ENCODE measurements around the gene INS. TPM values are rescaled to one million over a fixed set of nuclear protein-coding genes. Genes with fewer than 3 reads are reported as not detected.
A peak's percentile ranks its signal among the peaks of the same experiment; 100 is the strongest.

The INS gene
- total RNA-seq, 2 donors from 2014 or later, result 1,947 to 16,276 TPM

- Histone ChIP-seq H3K9me3 (no peaks in the 10 kb centered on the region), H3K36me3 (replicated peaks in 1 of 2; ENCODE audit: insufficient read depth in 1 of 2, low read depth in 2 of 2) (no peaks in the 10 kb centered on the region), H3K4me3 (no peak overlapping the region), H3K4me1 (peaks cover 16% of the 10 kb centered on the region), H3K27ac (no peak overlapping the region), H3K27me3 (no peaks in the 10 kb centered on the region)
- 76 to 86% methylated on average over 14 of the region's 14 CpGs for WGBS, 2 donors
- intact Hi-C loops (cut with DNase I), result no loop called here
- ATAC-seq, result no peak
- no peak for DNase-seq
- TF ChIP-seq POLR2A (IDR thresholded peaks at IDR 0.05) (no peak), CTCF (IDR thresholded peaks at IDR 0.05) (no peak)
Observed at GRCh38 chr11:2176389-2176900, 15.4 kb upstream of the INS start.

GRCh38 chr11:2175659-2176058 lies 14.7 kb upstream of the INS start:
- peaks cover 16% of the 10 kb centered on the region for H3K4me1 ChIP-seq
- intact Hi-C loops (cut with DNase I), result no loop called here
- H3K27ac ChIP-seq, result peak overlapping the region in 3 of 4 donors; percentile 39 to 56 (median 51)
- no peaks in the 10 kb centered on the region for H3K36me3 ChIP-seq (replicated peaks in 1 of 2; ENCODE audit: insufficient read depth in 1 of 2, low read depth in 2 of 2)
- H3K27me3 ChIP-seq, result no peaks in the 10 kb centered on the region
- no peak overlapping the region for H3K4me3 ChIP-seq
- H3K9me3 ChIP-seq, result no peaks in the 10 kb centered on the region
- ATAC-seq, result peak; percentile 72
- TF ChIP-seq POLR2A (IDR thresholded peaks at IDR 0.05) (no peak), CTCF (IDR thresholded peaks at IDR 0.05) (no peak)
- 23 to 33% methylated on average over 3 to 12 of the region's 13 CpGs for WGBS, 2 donors
- peak; percentile 34 to 70 (median 68) for DNase-seq

- intact Hi-C loops (cut with DNase I), result no loop called here
- no peaks in the 10 kb centered on the region for H3K36me3 ChIP-seq (replicated peaks in 1 of 2; ENCODE audit: insufficient read depth in 1 of 2, low read depth in 2 of 2)
- 80 to 96% methylated on average over 4 to 10 of the region's 11 CpGs for WGBS, 2 donors
Observed at GRCh38 chr11:2174361-2174760, 13.4 kb upstream of the INS start.

GRCh38 chr11:2173761-2174160 lies 12.8 kb upstream of the INS start:
- Histone ChIP-seq H3K27ac (no peak overlapping the region), H3K4me1 (peaks cover 9% of the 10 kb centered on the region), H3K9me3 (no peaks in the 10 kb centered on the region), H3K36me3 (replicated peaks in 1 of 2; ENCODE audit: insufficient read depth in 1 of 2, low read depth in 2 of 2) (no peaks in the 10 kb centered on the region), H3K4me3 (no peak overlapping the region), H3K27me3 (no peaks in the 10 kb centered on the region)
- 27 to 83% methylated on average over 3 of the region's 11 CpGs for WGBS, 2 donors
- DNase-seq, result no peak
- ATAC-seq, result no peak
- no peak for TF ChIP-seq CTCF (IDR thresholded peaks at IDR 0.05)
- TF ChIP-seq POLR2A (IDR thresholded peaks at IDR 0.05), result no peak
- intact Hi-C loops (cut with DNase I), result no loop called here

More at GRCh38 chr11:2174361-2174760, 13.4 kb upstream of the INS start:
- no peak overlapping the region for H3K27ac ChIP-seq
- TF ChIP-seq CTCF (IDR thresholded peaks at IDR 0.05) (no peak), POLR2A (IDR thresholded peaks at IDR 0.05) (no peak)
- no peak for ATAC-seq
- H3K9me3 ChIP-seq, result no peaks in the 10 kb centered on the region
- DNase-seq, result no peak
- no peak overlapping the region for H3K4me3 ChIP-seq
- no peaks in the 10 kb centered on the region for H3K27me3 ChIP-seq
- peaks cover 15% of the 10 kb centered on the region for H3K4me1 ChIP-seq

- intact Hi-C loops (cut with DNase I), result no loop called here
- Histone ChIP-seq H3K4me1 (peaks cover 7% of the 10 kb centered on the region), H3K9me3 (no peaks in the 10 kb centered on the region), H3K4me3 (no peak overlapping the region), H3K36me3 (replicated peaks in 1 of 2; ENCODE audit: insufficient read depth in 1 of 2, low read depth in 2 of 2) (no peaks in the 10 kb centered on the region), H3K27ac (no peak overlapping the region), H3K27me3 (no peaks in the 10 kb centered on the region)
- TF ChIP-seq CTCF (IDR thresholded peaks at IDR 0.05) (peak in 1 of 7 experiments; percentile 6), POLR2A (IDR thresholded peaks at IDR 0.05) (no peak)
- DNase-seq, result no peak
- no peak for ATAC-seq
- WGBS, 2 donors, result 74 to 78% methylated on average over 12 to 16 of the region's 16 CpGs
Observed at GRCh38 chr11:2173150-2173693, 12.2 kb upstream of the INS start.

Data from body of pancreas (tissue), 4 donors.